HEK293 (cell line): ENCODE results near the gene NMNAT2.

Experiments used
- CTCF ChIP-seq: fragments of 450-650 bp; formaldehyde crosslinking; IDR thresholded peaks from 2 replicates; pipeline ENCODE4 v1.5.1; 2016; ENCODE audit warnings: missing biosample characterization, missing genetic modification characterization
- REST ChIP-seq: fragments of 450-650 bp; formaldehyde crosslinking; IDR thresholded peaks from 2 replicates; pipeline ENCODE4 v1.5.1; 2016; ENCODE audit warnings: missing biosample characterization, missing genetic modification characterization
- ZBTB8A ChIP-seq: fragments of 450-650 bp; formaldehyde crosslinking; IDR thresholded peaks from 2 replicates; pipeline ENCODE4 v1.5.1; 2016; ENCODE audit warnings: missing biosample characterization, missing genetic modification characterization
- ZNF138 ChIP-seq: fragments of 450-650 bp; formaldehyde crosslinking; IDR thresholded peaks from 2 replicates; pipeline ENCODE4 v1.5.1; 2016; ENCODE audit warnings: missing biosample characterization, missing genetic modification characterization, borderline replicate concordance

- TF ChIP-seq ZNF138 (tag by site-specific recombination) (no peak), ZBTB8A (no peak), CTCF (no peak), REST (tag by site-specific recombination) (no peak)
Observed at GRCh38 chr1:183435497-183435896, 17.3 kb upstream of the NMNAT2 start.
